Upper lobe of right lung (tissue), 1 donor: ENCODE data around the gene CTNNA3. TPM values are rescaled to one million over a fixed set of nuclear protein-coding genes. Genes with fewer than 3 reads are reported as not detected.

Experiments used
- ATAC-seq: fragments of 200-7000 bp; cut with Tn5 transposase; one replicate; pipeline ENCODE4 v1.9.1; 2020; ENCODE audit warnings: mild to moderate bottlenecking, moderate library complexity
- DNase-seq: peaks from one replicate; pipeline ENCODE4 v3.0.0-alpha.2; 2020
- H3K27ac ChIP-seq: fragments of 200-600 bp; one replicate; pipeline ENCODE4 v1.8.0; 2022
- H3K27me3 ChIP-seq: fragments of 200-600 bp; one replicate; pipeline ENCODE4 v1.8.0; 2022; ENCODE audit warnings: mild to moderate bottlenecking
- H3K36me3 ChIP-seq: fragments of 200-600 bp; one replicate; pipeline ENCODE4 v1.8.0; 2022
- H3K4me1 ChIP-seq: fragments of 200-600 bp; one replicate; pipeline ENCODE4 v1.8.0; 2022
- H3K4me3 ChIP-seq: fragments of 200-600 bp; one replicate; pipeline ENCODE4 v1.8.0; 2022; ENCODE audit warnings: mild to moderate bottlenecking
- H3K9me3 ChIP-seq: fragments of 200-600 bp; one replicate; pipeline ENCODE4 v1.8.0; 2022
- CTCF ChIP-seq: fragments of 200-600 bp; IDR thresholded peaks from one replicate; pipeline ENCODE4 v1.8.0; 2022; ENCODE audit warnings: antibody characterized with exemption
- intact Hi-C: fragments of 100-400 bp; cut with DNase I; formaldehyde crosslinking; loops from one replicate; pipeline ENCODE4 v1.11.0; 2022
- total RNA-seq: library from RNA; stranded (reverse); fragmentation: NEBNext Ultra II Directional; extraction: Animal tissue kit (Norgen Biotek cat#: 25700); gene quantifications from one replicate; pipeline ENCODE4 v1.2.1, GENCODE V29; 2021
- donor health status: DM: no; HTN: yes; CAD: no; lungs with severe emphysema.

The CTNNA3 gene
- total RNA-seq, 1 donor from 2014 or later: 0.67 TPM

GRCh38 chr10:66819691-66820090 lies 876.3 kb downstream of the CTNNA3 start:
- H3K4me1 ChIP-seq: no peaks in the 10 kb centered on the region
- ATAC-seq: no peak
- intact Hi-C loops: no loop called here
- no peaks in the 10 kb centered on the region for H3K36me3 ChIP-seq
- H3K9me3 ChIP-seq: no peaks in the 10 kb centered on the region
- TF ChIP-seq CTCF: no peak
- no peak for DNase-seq
- H3K27me3 ChIP-seq: no peaks in the 10 kb centered on the region
- no peak overlapping the region for H3K4me3 ChIP-seq
- no peak overlapping the region for H3K27ac ChIP-seq

- no peaks in the 10 kb centered on the region for H3K27me3 ChIP-seq
- intact Hi-C loops: no loop called here
- no peak overlapping the region for H3K4me3 ChIP-seq
- no peak overlapping the region for H3K27ac ChIP-seq
- DNase-seq: no peak
- no peaks in the 10 kb centered on the region for H3K4me1 ChIP-seq
- no peak for ATAC-seq
- no peaks in the 10 kb centered on the region for H3K9me3 ChIP-seq
- TF ChIP-seq CTCF: no peak
- H3K36me3 ChIP-seq: no peaks in the 10 kb centered on the region
These were observed 882.9 kb downstream of the CTNNA3 start for GRCh38 chr10:66813122-66813521.

GRCh38 chr10:66811211-66811610 lies 884.8 kb downstream of the CTNNA3 start:
- no peak overlapping the region for H3K4me3 ChIP-seq
- H3K4me1 ChIP-seq: no peaks in the 10 kb centered on the region
- no peak for DNase-seq
- ATAC-seq: no peak
- H3K9me3 ChIP-seq: no peaks in the 10 kb centered on the region
- TF ChIP-seq CTCF: no peak
- no peaks in the 10 kb centered on the region for H3K27me3 ChIP-seq
- intact Hi-C loops: no loop called here
- no peak overlapping the region for H3K27ac ChIP-seq
- no peaks in the 10 kb centered on the region for H3K36me3 ChIP-seq

- DNase-seq (no peak), ATAC-seq (no peak)
- intact Hi-C loops: no loop called here
- no peaks in the 10 kb centered on the region for H3K4me1 ChIP-seq
- no peaks in the 10 kb centered on the region for H3K36me3 ChIP-seq
- H3K4me3 ChIP-seq: no peak overlapping the region
- H3K27ac ChIP-seq: no peak overlapping the region
- no peaks in the 10 kb centered on the region for H3K9me3 ChIP-seq
- no peak for TF ChIP-seq CTCF
- no peaks in the 10 kb centered on the region for H3K27me3 ChIP-seq
These were observed 886.6 kb downstream of the CTNNA3 start for GRCh38 chr10:66809402-66809801.

- Histone ChIP-seq H3K27me3 (no peaks in the 10 kb centered on the region), H3K36me3 (no peaks in the 10 kb centered on the region), H3K27ac (no peak overlapping the region), H3K4me3 (no peak overlapping the region), H3K9me3 (no peaks in the 10 kb centered on the region), H3K4me1 (no peaks in the 10 kb centered on the region)
- ATAC-seq: no peak
- TF ChIP-seq CTCF: no peak
- DNase-seq: no peak
- intact Hi-C loops: no loop called here
These were observed 890.4 kb downstream of the CTNNA3 start for GRCh38 chr10:66805612-66806011.

GRCh38 chr10:66804962-66805361 lies 891.0 kb downstream of the CTNNA3 start:
- Histone ChIP-seq H3K9me3 (no peaks in the 10 kb centered on the region), H3K4me3 (no peak overlapping the region), H3K27me3 (no peaks in the 10 kb centered on the region), H3K27ac (no peak overlapping the region), H3K4me1 (no peaks in the 10 kb centered on the region), H3K36me3 (no peaks in the 10 kb centered on the region)
- ATAC-seq (no peak), DNase-seq (no peak)
- intact Hi-C loops: no loop called here
- no peak for TF ChIP-seq CTCF
